ENCODE data around the gene TMEM132A.
A peak's percentile ranks its signal among the peaks of the same experiment; 100 is the strongest.

TMEM132A gene

DNA sequence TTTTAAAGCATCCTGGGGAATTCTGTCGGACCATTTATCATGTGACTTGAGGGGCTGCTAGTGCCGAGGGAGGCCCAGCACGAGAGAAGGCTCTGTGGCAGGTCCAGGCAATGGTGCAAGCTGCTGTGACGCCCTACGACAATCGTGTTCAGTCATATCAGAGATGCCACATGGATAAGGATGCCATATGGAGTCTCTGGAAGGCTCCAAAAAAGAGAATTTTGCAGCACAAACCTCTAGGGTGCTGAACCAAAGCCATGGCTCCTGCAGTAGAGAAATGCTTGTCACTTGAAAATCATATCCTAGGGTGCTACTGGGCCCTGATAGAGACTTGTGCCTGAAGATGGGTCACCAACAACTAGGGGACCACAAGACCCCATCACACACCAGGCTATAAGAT is 40.5 kb downstream of the TMEM132A start:
- Histone ChIP-seq H3K4me1 (ENCODE audit: control insufficient read depth in 1 of 2, insufficient read depth in 2 of 2, low read length in 2 of 2) (peaks cover 0 to 9% of the 10 kb centered on the region in 2 experiments), H4K91ac (ENCODE audit: low read depth, low read length) (no peak overlapping the region), H3K4me3 (ENCODE audit: low read depth, low read length) (no peak overlapping the region), H2AFZ (ENCODE audit: insufficient read depth, low read length, poor library complexity) (no peak overlapping the region), H2BK5ac (ENCODE audit: low read depth, low read length, poor library complexity) (no peak overlapping the region), H3K79me2 (ENCODE audit: control insufficient read depth, insufficient read depth, low read length, poor library complexity) (no peaks in the 10 kb centered on the region), H3K14ac (ENCODE audit: low read length) (no peak overlapping the region), H4K12ac (ENCODE audit: low read depth, low read length) (no peak overlapping the region), H3K36me3 (ENCODE audit: control insufficient read depth in 1 of 2, insufficient read depth in 2 of 2, low read length in 2 of 2) (no peaks in the 10 kb centered on the region), H3K9ac (ENCODE audit: low read length) (no peak overlapping the region), H2AK5ac (ENCODE audit: low read length) (no peak overlapping the region), H3K9me3 (ENCODE audit: insufficient read depth, low read depth, low read length) (peaks cover 1% of the 10 kb centered on the region), H2BK12ac (ENCODE audit: low read length) (no peak overlapping the region), H3K27ac (ENCODE audit: low read depth, low read length) (no peak overlapping the region), H3K4me2 (ENCODE audit: low read length) (no peak overlapping the region), H2BK120ac (ENCODE audit: insufficient read depth, low read length, poor library complexity) (no peak overlapping the region), H3K23ac (ENCODE audit: low read length) (no peak overlapping the region), H4K8ac (ENCODE audit: low read depth, low read length) (no peak overlapping the region), H3K27me3 (ENCODE audit: insufficient read depth, low read length) (no peaks in the 10 kb centered on the region), H3K18ac (ENCODE audit: low read length) (no peak overlapping the region), H3K4ac (ENCODE audit: low read depth, low read length) (no peak overlapping the region), H3K79me1 (ENCODE audit: low read length) (no peaks in the 10 kb centered on the region)
- no peak for DNase-seq
- WGBS (ENCODE audit: extremely low coverage, insufficient coverage, insufficient read length) = no CpG with 5 or more reads among the region's 6 CpGs

GRCh38 chr11:60966890-60967289 is 42.6 kb downstream of the TMEM132A start:
- Histone ChIP-seq H3K79me2 (ENCODE audit: control insufficient read depth, insufficient read depth, low read length, poor library complexity) (no peaks in the 10 kb centered on the region), H3K9me3 (ENCODE audit: insufficient read depth, low read depth, low read length) (peaks cover 1% of the 10 kb centered on the region), H3K9ac (ENCODE audit: low read length) (no peak overlapping the region), H3K27ac (ENCODE audit: low read depth, low read length) (no peak overlapping the region), H3K36me3 (ENCODE audit: control insufficient read depth in 1 of 2, insufficient read depth in 2 of 2, low read length in 2 of 2) (no peaks in the 10 kb centered on the region), H4K8ac (ENCODE audit: low read depth, low read length) (no peak overlapping the region), H2AFZ (ENCODE audit: insufficient read depth, low read length, poor library complexity) (no peak overlapping the region), H3K18ac (ENCODE audit: low read length) (no peak overlapping the region), H2BK120ac (ENCODE audit: insufficient read depth, low read length, poor library complexity) (no peak overlapping the region), H4K12ac (ENCODE audit: low read depth, low read length) (no peak overlapping the region), H3K4me1 (ENCODE audit: control insufficient read depth in 1 of 2, insufficient read depth in 2 of 2, low read length in 2 of 2) (no peaks in the 10 kb centered on the region), H3K4me2 (ENCODE audit: low read length) (no peak overlapping the region), H3K14ac (ENCODE audit: low read length) (no peak overlapping the region), H2AK5ac (ENCODE audit: low read length) (no peak overlapping the region), H3K4me3 (ENCODE audit: low read depth, low read length) (no peak overlapping the region), H3K27me3 (ENCODE audit: insufficient read depth, low read length) (no peaks in the 10 kb centered on the region), H2BK12ac (ENCODE audit: low read length) (no peak overlapping the region), H3K79me1 (ENCODE audit: low read length) (no peaks in the 10 kb centered on the region), H3K4ac (ENCODE audit: low read depth, low read length) (no peak overlapping the region), H2BK5ac (ENCODE audit: low read depth, low read length, poor library complexity) (no peak overlapping the region), H4K91ac (ENCODE audit: low read depth, low read length) (no peak overlapping the region), H3K23ac (ENCODE audit: low read length) (no peak overlapping the region)
- no CpG with 5 or more reads among the region's 4 CpGs for WGBS (ENCODE audit: extremely low coverage, insufficient coverage, insufficient read length)
- DNase-seq = no peak

DNA sequence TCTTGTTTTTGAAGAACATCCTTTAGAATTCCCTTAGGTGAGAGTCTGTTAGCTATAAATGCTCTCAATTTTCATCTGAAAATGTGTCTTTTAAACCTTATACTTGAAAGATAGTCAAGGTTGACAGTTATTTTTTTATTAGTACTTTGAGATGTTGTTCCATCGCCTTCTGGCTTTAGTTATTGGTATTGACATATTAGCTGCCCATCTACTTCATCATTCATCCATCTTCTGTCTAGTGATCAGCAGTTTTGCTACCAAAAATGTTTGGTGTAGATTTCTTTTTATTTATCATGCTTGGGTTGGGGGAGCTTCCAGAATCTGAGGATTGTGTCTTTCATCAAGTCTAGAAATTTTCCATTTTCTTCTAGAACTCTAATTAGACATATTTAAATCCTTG is 44.0 kb downstream of the TMEM132A start:
- no peak overlapping the region for H3K4ac ChIP-seq (ENCODE audit: low read depth, low read length)
- H4K91ac ChIP-seq (ENCODE audit: low read depth, low read length) = no peak overlapping the region
- no peak overlapping the region for H2BK12ac ChIP-seq (ENCODE audit: low read length)
- H3K79me1 ChIP-seq (ENCODE audit: low read length) = no peaks in the 10 kb centered on the region
- no peak overlapping the region for H3K9ac ChIP-seq (ENCODE audit: low read length)
- H3K27me3 ChIP-seq (ENCODE audit: insufficient read depth, low read length) = no peaks in the 10 kb centered on the region
- H3K36me3 ChIP-seq (ENCODE audit: control insufficient read depth in 1 of 2, insufficient read depth in 2 of 2, low read length in 2 of 2) = no peaks in the 10 kb centered on the region
- no peak overlapping the region for H4K8ac ChIP-seq (ENCODE audit: low read depth, low read length)
- no peak overlapping the region for H3K23ac ChIP-seq (ENCODE audit: low read length)
- no peaks in the 10 kb centered on the region for H3K79me2 ChIP-seq (ENCODE audit: control insufficient read depth, insufficient read depth, low read length, poor library complexity)
- H3K27ac ChIP-seq (ENCODE audit: low read depth, low read length) = no peak overlapping the region
- no peak overlapping the region for H3K4me3 ChIP-seq (ENCODE audit: low read depth, low read length)
- no peak for DNase-seq
- no peak overlapping the region for H4K12ac ChIP-seq (ENCODE audit: low read depth, low read length)
- no peak overlapping the region for H2BK5ac ChIP-seq (ENCODE audit: low read depth, low read length, poor library complexity)
- H3K4me2 ChIP-seq (ENCODE audit: low read length) = no peak overlapping the region
- no peak overlapping the region for H3K18ac ChIP-seq (ENCODE audit: low read length)
- H3K9me3 ChIP-seq (ENCODE audit: insufficient read depth, low read depth, low read length) = peaks cover 1% of the 10 kb centered on the region
- no CpG with 5 or more reads among the region's 1 CpG for WGBS (ENCODE audit: extremely low coverage, insufficient coverage, insufficient read length)
- no peaks in the 10 kb centered on the region for H3K4me1 ChIP-seq (ENCODE audit: control insufficient read depth in 1 of 2, insufficient read depth in 2 of 2, low read length in 2 of 2)
- no peak overlapping the region for H2AFZ ChIP-seq (ENCODE audit: insufficient read depth, low read length, poor library complexity)
- no peak overlapping the region for H2BK120ac ChIP-seq (ENCODE audit: insufficient read depth, low read length, poor library complexity)
- H2AK5ac ChIP-seq (ENCODE audit: low read length) = no peak overlapping the region
- no peak overlapping the region for H3K14ac ChIP-seq (ENCODE audit: low read length)

- Histone ChIP-seq H4K91ac (ENCODE audit: low read depth, low read length) (no peak overlapping the region), H2BK5ac (ENCODE audit: low read depth, low read length, poor library complexity) (no peak overlapping the region), H3K4me3 (ENCODE audit: low read depth, low read length) (no peak overlapping the region), H2AK5ac (ENCODE audit: low read length) (no peak overlapping the region), H2BK120ac (ENCODE audit: insufficient read depth, low read length, poor library complexity) (no peak overlapping the region), H3K79me1 (ENCODE audit: low read length) (no peaks in the 10 kb centered on the region), H3K27ac (ENCODE audit: low read depth, low read length) (no peak overlapping the region), H4K12ac (ENCODE audit: low read depth, low read length) (no peak overlapping the region), H3K36me3 (ENCODE audit: control insufficient read depth in 1 of 2, insufficient read depth in 2 of 2, low read length in 2 of 2) (no peaks in the 10 kb centered on the region), H3K4me2 (ENCODE audit: low read length) (no peak overlapping the region), H3K79me2 (ENCODE audit: control insufficient read depth, insufficient read depth, low read length, poor library complexity) (no peaks in the 10 kb centered on the region), H3K14ac (ENCODE audit: low read length) (no peak overlapping the region), H3K18ac (ENCODE audit: low read length) (no peak overlapping the region), H3K27me3 (ENCODE audit: insufficient read depth, low read length) (no peaks in the 10 kb centered on the region), H3K4me1 (ENCODE audit: control insufficient read depth in 1 of 2, insufficient read depth in 2 of 2, low read length in 2 of 2) (no peaks in the 10 kb centered on the region), H2AFZ (ENCODE audit: insufficient read depth, low read length, poor library complexity) (no peak overlapping the region), H4K8ac (ENCODE audit: low read depth, low read length) (no peak overlapping the region), H3K4ac (ENCODE audit: low read depth, low read length) (no peak overlapping the region), H2BK12ac (ENCODE audit: low read length) (no peak overlapping the region), H3K23ac (ENCODE audit: low read length) (no peak overlapping the region), H3K9me3 (ENCODE audit: insufficient read depth, low read depth, low read length) (peaks cover 1% of the 10 kb centered on the region), H3K9ac (ENCODE audit: low read length) (no peak overlapping the region)
- peak in 1 of 2 donors; percentile 71 for DNase-seq
- WGBS (ENCODE audit: extremely low coverage, insufficient coverage, insufficient read length) = no CpG with 5 or more reads among the region's 9 CpGs
Measured at GRCh38 chr11:60970369-60970774, 46.1 kb downstream of the TMEM132A start.

Data from trophoblast cell (in vitro differentiated cells and primary cell).